PC-3 (cell line): ENCODE data around the gene C19orf25.

Source experiments
- EZH2 ChIP-seq: fragments of 300-600 bp; sonication (generic); IDR thresholded peaks from one replicate; pipeline ENCODE4 v1.6.1; 2017; ENCODE audit warnings: antibody characterized with exemption, mild to moderate bottlenecking, low read length; ENCODE audit not compliant: unreplicated experiment
- EZH2phosphoT487 ChIP-seq: fragments of 300-600 bp; sonication (generic); IDR thresholded peaks from 2 replicates; pipeline ENCODE4 v1.6.1; 2018; ENCODE audit warnings: mild to moderate bottlenecking, antibody characterized with exemption, low read length, borderline replicate concordance
- TF ChIP-seq, protein P1 (sequence below): fragments of 300-600 bp; sonication (generic); conservative IDR thresholded peaks from 2 replicates; pipeline ENCODE4 v1.5.1; 2017; ENCODE audit warnings: antibody characterized with exemption, low read depth, mild to moderate bottlenecking, low read length

DNA sequence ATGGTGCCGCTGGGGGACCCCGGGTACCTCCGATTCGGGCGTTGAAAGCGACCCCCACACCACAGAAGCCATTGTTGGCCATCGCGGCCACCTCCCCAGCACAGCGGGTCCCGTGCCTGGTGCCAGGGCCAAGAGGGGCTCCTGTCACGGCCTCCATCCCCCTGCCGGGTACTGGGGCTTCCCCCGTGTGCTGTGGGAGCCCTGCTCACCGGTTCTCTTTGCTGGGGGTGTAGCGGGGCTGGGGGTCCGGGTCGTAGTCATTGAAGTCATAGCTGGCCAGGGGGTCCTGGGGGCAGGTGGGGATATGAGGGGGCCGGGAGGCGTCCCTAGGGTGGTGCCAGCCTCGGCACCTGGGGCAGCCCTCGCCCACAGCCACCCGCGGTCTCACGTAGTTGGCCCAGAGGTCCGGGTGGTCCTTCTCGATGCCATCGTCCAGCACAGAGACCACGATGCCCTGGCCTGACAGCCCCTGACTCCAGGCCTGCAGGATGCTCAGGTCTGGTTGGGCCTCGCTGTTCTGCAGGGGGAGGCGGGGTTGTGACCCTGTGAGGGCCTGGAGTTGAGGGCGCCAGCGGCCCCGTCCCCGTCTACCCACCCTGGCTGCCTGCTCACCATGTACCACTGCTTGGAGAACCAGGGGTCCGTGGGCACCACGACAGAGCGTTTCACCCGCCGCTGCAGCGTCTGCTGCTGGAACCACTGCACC is 8.7 kb upstream of the C19orf25 start:
- TF ChIP-seq, protein P1, sequence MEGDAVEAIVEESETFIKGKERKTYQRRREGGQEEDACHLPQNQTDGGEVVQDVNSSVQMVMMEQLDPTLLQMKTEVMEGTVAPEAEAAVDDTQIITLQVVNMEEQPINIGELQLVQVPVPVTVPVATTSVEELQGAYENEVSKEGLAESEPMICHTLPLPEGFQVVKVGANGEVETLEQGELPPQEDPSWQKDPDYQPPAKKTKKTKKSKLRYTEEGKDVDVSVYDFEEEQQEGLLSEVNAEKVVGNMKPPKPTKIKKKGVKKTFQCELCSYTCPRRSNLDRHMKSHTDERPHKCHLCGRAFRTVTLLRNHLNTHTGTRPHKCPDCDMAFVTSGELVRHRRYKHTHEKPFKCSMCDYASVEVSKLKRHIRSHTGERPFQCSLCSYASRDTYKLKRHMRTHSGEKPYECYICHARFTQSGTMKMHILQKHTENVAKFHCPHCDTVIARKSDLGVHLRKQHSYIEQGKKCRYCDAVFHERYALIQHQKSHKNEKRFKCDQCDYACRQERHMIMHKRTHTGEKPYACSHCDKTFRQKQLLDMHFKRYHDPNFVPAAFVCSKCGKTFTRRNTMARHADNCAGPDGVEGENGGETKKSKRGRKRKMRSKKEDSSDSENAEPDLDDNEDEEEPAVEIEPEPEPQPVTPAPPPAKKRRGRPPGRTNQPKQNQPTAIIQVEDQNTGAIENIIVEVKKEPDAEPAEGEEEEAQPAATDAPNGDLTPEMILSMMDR: no peak
- no peak for TF ChIP-seq EZH2
- no peak for TF ChIP-seq EZH2phosphoT487
